Suprapubic skin (tissue), 4 donors: Measurements from ENCODE around the gene KMT2B.

Experiments
- POLR2A ChIP-seq, 2 donors: fragments of 450-650 bp; IDR thresholded peaks; one replicate each; pipeline ENCODE4 v1.6.1; 2017; ENCODE audit warnings: antibody characterized with exemption in 2 of 2, mild to moderate bottlenecking in 2 of 2, moderate library complexity in 2 of 2
- POLR2AphosphoS5 ChIP-seq, 3 donors: sonication (generic); formaldehyde crosslinking; IDR thresholded peaks; one replicate each; pipeline ENCODE4 v1.6.1; 2017; ENCODE audit warnings: antibody characterized with exemption in 3 of 3
- TF ChIP-seq, protein P1 (sequence below), 2 donors: fragments of 200-600 bp in 1 of 2; fragments of 450-650 bp in 1 of 2; sonication (generic) in 1 of 2; IDR thresholded peaks; one replicate each; pipeline ENCODE4 v1.5.1; 2016 to 2019; ENCODE audit warnings: antibody characterized with exemption in 2 of 2, mild to moderate bottlenecking in 1 of 2, moderate library complexity in 1 of 2

DNA sequence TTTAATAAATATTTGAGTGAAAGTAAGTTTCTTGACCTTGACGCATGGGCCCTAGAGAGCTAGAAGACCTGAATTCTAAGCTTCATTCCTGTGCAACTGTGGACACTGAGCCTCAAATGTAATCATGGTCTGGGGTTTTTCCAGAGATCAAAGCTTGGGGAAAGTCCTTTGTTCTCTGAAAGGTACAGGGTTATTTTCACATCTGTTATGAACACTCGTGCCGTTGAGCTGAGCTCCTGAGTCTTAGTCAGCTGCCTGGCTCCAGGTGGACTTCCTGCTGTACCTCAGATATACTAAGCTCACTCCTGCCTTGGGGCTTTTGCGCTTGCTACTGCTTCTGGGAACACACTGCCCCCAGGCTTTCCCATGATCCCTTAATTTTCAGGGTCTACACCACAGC, 21.0 kb upstream of the KMT2B start:
- TF ChIP-seq, protein P1, sequence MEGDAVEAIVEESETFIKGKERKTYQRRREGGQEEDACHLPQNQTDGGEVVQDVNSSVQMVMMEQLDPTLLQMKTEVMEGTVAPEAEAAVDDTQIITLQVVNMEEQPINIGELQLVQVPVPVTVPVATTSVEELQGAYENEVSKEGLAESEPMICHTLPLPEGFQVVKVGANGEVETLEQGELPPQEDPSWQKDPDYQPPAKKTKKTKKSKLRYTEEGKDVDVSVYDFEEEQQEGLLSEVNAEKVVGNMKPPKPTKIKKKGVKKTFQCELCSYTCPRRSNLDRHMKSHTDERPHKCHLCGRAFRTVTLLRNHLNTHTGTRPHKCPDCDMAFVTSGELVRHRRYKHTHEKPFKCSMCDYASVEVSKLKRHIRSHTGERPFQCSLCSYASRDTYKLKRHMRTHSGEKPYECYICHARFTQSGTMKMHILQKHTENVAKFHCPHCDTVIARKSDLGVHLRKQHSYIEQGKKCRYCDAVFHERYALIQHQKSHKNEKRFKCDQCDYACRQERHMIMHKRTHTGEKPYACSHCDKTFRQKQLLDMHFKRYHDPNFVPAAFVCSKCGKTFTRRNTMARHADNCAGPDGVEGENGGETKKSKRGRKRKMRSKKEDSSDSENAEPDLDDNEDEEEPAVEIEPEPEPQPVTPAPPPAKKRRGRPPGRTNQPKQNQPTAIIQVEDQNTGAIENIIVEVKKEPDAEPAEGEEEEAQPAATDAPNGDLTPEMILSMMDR (IDR thresholded peaks at IDR 0.05) = no peak
- no peak for TF ChIP-seq POLR2A (IDR thresholded peaks at IDR 0.05)
- no peak for TF ChIP-seq POLR2AphosphoS5 (IDR thresholded peaks at IDR 0.05)
